MM.1S (cell line): ENCODE data around the gene TRDN.

ENCODE experiments used
- DNase-seq: peaks from one replicate; pipeline ENCODE4 v3.0.0-alpha.2; 2015
- H2AFZ ChIP-seq: fragments of 300-600 bp; sonication (generic); 2 replicates; pipeline ENCODE4 v1.6.0; 2016; ENCODE audit warnings: antibody characterized with exemption, low read length
- H3F3A ChIP-seq: fragments of 300-600 bp; sonication (generic); 2 replicates; pipeline ENCODE4 v1.6.1; 2016; ENCODE audit warnings: mild to moderate bottlenecking, antibody characterized with exemption, low read length, moderate library complexity, mixed read lengths; ENCODE audit not compliant: insufficient read depth
- H3K27ac ChIP-seq: fragments of 300-600 bp; sonication (generic); 2 replicates; pipeline ENCODE4 v1.5.1; 2016; ENCODE audit warnings: mild to moderate bottlenecking, low read length
- H3K27me3 ChIP-seq: fragments of 300-600 bp; sonication (generic); replicated peaks from 2 replicates; pipeline ENCODE4 v1.6.0; 2016; ENCODE audit warnings: low read length; ENCODE audit not compliant: insufficient read depth
- H3K36me3 ChIP-seq: fragments of 300-600 bp; sonication (generic); replicated peaks from 2 replicates; pipeline ENCODE4 v1.6.1; 2016; ENCODE audit warnings: mild to moderate bottlenecking, low read length, mixed read lengths; ENCODE audit not compliant: insufficient read depth
- H3K4me1 ChIP-seq: fragments of 300-600 bp; sonication (generic); 2 replicates; pipeline ENCODE4 v1.6.1; 2016; ENCODE audit warnings: low read length, mixed read lengths
- H3K4me2 ChIP-seq: fragments of 300-600 bp; sonication (generic); 2 replicates; pipeline ENCODE4 v1.6.0; 2016; ENCODE audit warnings: low read depth, low read length
- H3K4me3 ChIP-seq: fragments of 300-600 bp; sonication (generic); 2 replicates; pipeline ENCODE4 v1.5.1; 2016; ENCODE audit warnings: low read length, mixed read lengths
- H3K79me2 ChIP-seq: fragments of 300-600 bp; sonication (generic); 2 replicates; pipeline ENCODE4 v1.6.1; 2016; ENCODE audit warnings: mixed run types, low read length, mixed read lengths
- H3K9ac ChIP-seq: fragments of 300-600 bp; sonication (generic); 2 replicates; pipeline ENCODE4 v1.6.1; 2016; ENCODE audit warnings: low read length, mixed read lengths
- H3K9me2 ChIP-seq: fragments of 300-600 bp; sonication (generic); replicated peaks from 2 replicates; pipeline ENCODE4 v1.6.1; 2016; ENCODE audit warnings: mild to moderate bottlenecking, low read length, mixed read lengths; ENCODE audit not compliant: insufficient read depth
- H3K9me3 ChIP-seq: fragments of 300-600 bp; sonication (generic); replicated peaks from 2 replicates; pipeline ENCODE4 v1.6.1; 2016; ENCODE audit warnings: mild to moderate bottlenecking, low read length, mixed read lengths; ENCODE audit not compliant: insufficient read depth
- H4K20me1 ChIP-seq: fragments of 300-600 bp; sonication (generic); 2 replicates; pipeline ENCODE4 v1.6.1; 2016; ENCODE audit warnings: mild to moderate bottlenecking, low read length, moderate library complexity, mixed read lengths; ENCODE audit not compliant: insufficient read depth
- EZH2 ChIP-seq: fragments of 300-600 bp; sonication (generic); optimal IDR thresholded peaks from 2 replicates; pipeline ENCODE3; 2017; ENCODE audit warnings: low read depth, mild to moderate bottlenecking, antibody characterized with exemption, low read length, mixed read lengths
- EZH2phosphoT487 ChIP-seq: fragments of 300-600 bp; sonication (generic); IDR thresholded peaks from 2 replicates; pipeline ENCODE4 v1.6.1; 2018; ENCODE audit warnings: antibody characterized with exemption, low read length
- TF ChIP-seq, protein P1 (sequence below): fragments of 300-600 bp; sonication (generic); IDR thresholded peaks from 2 replicates; pipeline ENCODE4 v1.5.1; 2016; ENCODE audit warnings: antibody characterized with exemption, low read length, mixed read lengths

The TRDN gene

GRCh38 chr6:123404975-123405374, 231.8 kb downstream of the TRDN start:
- H2AFZ ChIP-seq, result no peak overlapping the region
- no peaks in the 10 kb centered on the region for H3K79me2 ChIP-seq
- H3K4me1 ChIP-seq, result 0 out of 2 replicates have a peak, but pooled peaks cover 8% of the 10 kb centered on the region
- H3F3A ChIP-seq, result no peaks in the 10 kb centered on the region
- H3K27ac ChIP-seq, result no peak overlapping the region
- H3K9me3 ChIP-seq, result no peaks in the 10 kb centered on the region
- H3K9ac ChIP-seq, result no peak overlapping the region
- no peaks in the 10 kb centered on the region for H3K9me2 ChIP-seq
- no peak for DNase-seq
- no peak overlapping the region for H3K4me3 ChIP-seq
- no peaks in the 10 kb centered on the region for H3K27me3 ChIP-seq
- no peaks in the 10 kb centered on the region for H4K20me1 ChIP-seq
- no peaks in the 10 kb centered on the region for H3K36me3 ChIP-seq
- no peak overlapping the region for H3K4me2 ChIP-seq
- TF ChIP-seq EZH2phosphoT487 (no peak), EZH2 (no peak)
- TF ChIP-seq, protein P1, sequence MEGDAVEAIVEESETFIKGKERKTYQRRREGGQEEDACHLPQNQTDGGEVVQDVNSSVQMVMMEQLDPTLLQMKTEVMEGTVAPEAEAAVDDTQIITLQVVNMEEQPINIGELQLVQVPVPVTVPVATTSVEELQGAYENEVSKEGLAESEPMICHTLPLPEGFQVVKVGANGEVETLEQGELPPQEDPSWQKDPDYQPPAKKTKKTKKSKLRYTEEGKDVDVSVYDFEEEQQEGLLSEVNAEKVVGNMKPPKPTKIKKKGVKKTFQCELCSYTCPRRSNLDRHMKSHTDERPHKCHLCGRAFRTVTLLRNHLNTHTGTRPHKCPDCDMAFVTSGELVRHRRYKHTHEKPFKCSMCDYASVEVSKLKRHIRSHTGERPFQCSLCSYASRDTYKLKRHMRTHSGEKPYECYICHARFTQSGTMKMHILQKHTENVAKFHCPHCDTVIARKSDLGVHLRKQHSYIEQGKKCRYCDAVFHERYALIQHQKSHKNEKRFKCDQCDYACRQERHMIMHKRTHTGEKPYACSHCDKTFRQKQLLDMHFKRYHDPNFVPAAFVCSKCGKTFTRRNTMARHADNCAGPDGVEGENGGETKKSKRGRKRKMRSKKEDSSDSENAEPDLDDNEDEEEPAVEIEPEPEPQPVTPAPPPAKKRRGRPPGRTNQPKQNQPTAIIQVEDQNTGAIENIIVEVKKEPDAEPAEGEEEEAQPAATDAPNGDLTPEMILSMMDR, result no peak

DNA sequence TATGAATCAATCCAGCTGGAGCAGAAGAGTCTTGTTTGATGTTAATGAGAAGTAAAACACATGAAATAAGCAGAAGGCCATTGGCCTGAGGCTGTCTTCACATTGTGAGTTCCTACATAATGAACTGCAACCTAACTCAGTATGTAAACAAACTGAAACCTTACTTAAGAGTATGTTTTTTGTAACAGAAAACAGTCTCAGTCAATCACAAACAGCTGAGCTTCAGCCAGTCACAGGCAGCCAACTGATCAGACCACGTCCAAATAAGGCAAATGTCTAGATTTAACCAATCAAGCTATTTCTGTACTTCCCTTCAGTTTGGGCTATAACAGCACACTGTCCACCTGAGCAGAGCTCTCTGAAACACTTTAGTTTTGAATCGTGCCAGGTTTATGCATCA, 234.7 kb downstream of the TRDN start:
- H3K9me3 ChIP-seq, result no peaks in the 10 kb centered on the region
- H3K27me3 ChIP-seq, result no peaks in the 10 kb centered on the region
- no peaks in the 10 kb centered on the region for H4K20me1 ChIP-seq
- H3K79me2 ChIP-seq, result no peaks in the 10 kb centered on the region
- peak overlapping the region; percentile 79; the same call in 1 of the 2 replicates for H3K27ac ChIP-seq
- peak; percentile 88 for DNase-seq
- no peak overlapping the region for H3K4me3 ChIP-seq
- no peak for TF ChIP-seq EZH2phosphoT487
- H3K36me3 ChIP-seq, result no peaks in the 10 kb centered on the region
- peak overlapping the region; percentile 24; the same call in 1 of the 2 replicates for H3K9ac ChIP-seq
- 0 out of 2 replicates have a peak, but pooled peaks cover 8% of the 10 kb centered on the region for H3K4me1 ChIP-seq
- H3F3A ChIP-seq, result no peaks in the 10 kb centered on the region
- no peaks in the 10 kb centered on the region for H3K9me2 ChIP-seq
- peak overlapping the region; percentile 37 for H3K4me2 ChIP-seq
- H2AFZ ChIP-seq, result peak overlapping the region; percentile 63

GRCh38 chr6:123398072-123398471, 238.7 kb downstream of the TRDN start:
- Histone ChIP-seq H3K4me2 (no peak overlapping the region), H3K4me1 (0 out of 2 replicates have a peak, but pooled peaks cover 3% of the 10 kb centered on the region), H3K27ac (no peak overlapping the region), H3K36me3 (no peaks in the 10 kb centered on the region), H3K9ac (no peak overlapping the region), H3F3A (no peaks in the 10 kb centered on the region), H3K9me3 (no peaks in the 10 kb centered on the region), H3K9me2 (no peaks in the 10 kb centered on the region), H2AFZ (no peak overlapping the region), H3K79me2 (no peaks in the 10 kb centered on the region), H3K27me3 (no peaks in the 10 kb centered on the region), H3K4me3 (no peak overlapping the region), H4K20me1 (no peaks in the 10 kb centered on the region)
- TF ChIP-seq EZH2phosphoT487 (no peak), EZH2 (no peak)
- TF ChIP-seq, protein P1, result no peak
- DNase-seq, result no peak

GRCh38 chr6:123393331-123393730, 243.4 kb downstream of the TRDN start:
- H3K4me2 ChIP-seq, result no peak overlapping the region

More at GRCh38 chr6:123393331-123393730, 243.4 kb downstream of the TRDN start:
- Histone ChIP-seq H4K20me1 (no peaks in the 10 kb centered on the region), H3K4me3 (no peak overlapping the region), H3K79me2 (no peaks in the 10 kb centered on the region), H3K9me2 (no peaks in the 10 kb centered on the region), H3K4me1 (no peaks in the 10 kb centered on the region), H3K9me3 (no peaks in the 10 kb centered on the region), H3K27me3 (no peaks in the 10 kb centered on the region), H3K9ac (no peak overlapping the region), H3F3A (no peaks in the 10 kb centered on the region), H2AFZ (no peak overlapping the region), H3K27ac (no peak overlapping the region), H3K36me3 (no peaks in the 10 kb centered on the region)
- TF ChIP-seq, protein P1, result peak; percentile 38
- no peak for TF ChIP-seq EZH2phosphoT487
- DNase-seq, result peak; percentile 55
